Nucleus accumbens (tissue), 56 donors: ENCODE results near the gene SCAF8.

Experiments
- DNase-seq, 56 donors: peaks; one replicate each; lab custom pipeline; 2025; lab: John Stamatoyannopoulos, UW

SCAF8 gene

GRCh38 chr6:154822947-154823558, 89.8 kb downstream of the SCAF8 start:
- no peak for DNase-seq

GRCh38 chr6:154824076-154824475, 90.9 kb downstream of the SCAF8 start:
- no peak for DNase-seq

GRCh38 chr6:154829970-154830369, 96.8 kb downstream of the SCAF8 start:
- DNase-seq = no peak

DNA sequence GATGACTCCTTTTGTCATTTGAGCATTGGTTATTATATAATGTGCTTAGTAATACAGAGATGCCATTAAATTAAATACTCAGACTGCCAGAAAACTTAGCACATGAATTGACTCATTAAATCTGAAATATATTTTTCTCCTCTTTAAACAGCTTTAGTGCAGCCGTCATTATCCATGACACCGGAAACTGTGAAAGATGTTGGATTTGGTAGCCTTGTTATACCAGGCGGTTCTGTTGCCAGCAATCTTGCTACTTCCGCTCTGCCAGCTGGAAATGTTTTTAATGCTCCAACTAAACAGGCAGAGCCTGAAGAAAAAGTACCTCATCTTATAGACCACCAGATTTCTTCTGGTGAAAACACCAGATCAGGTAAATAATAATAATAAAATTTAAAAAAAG, 97.6 kb downstream of the SCAF8 start:
- DNase-seq = peak in 2 of 56 donors; percentile 3 to 7

GRCh38 chr6:154835307-154835706, 102.1 kb downstream of the SCAF8 start:
- no peak for DNase-seq

DNA sequence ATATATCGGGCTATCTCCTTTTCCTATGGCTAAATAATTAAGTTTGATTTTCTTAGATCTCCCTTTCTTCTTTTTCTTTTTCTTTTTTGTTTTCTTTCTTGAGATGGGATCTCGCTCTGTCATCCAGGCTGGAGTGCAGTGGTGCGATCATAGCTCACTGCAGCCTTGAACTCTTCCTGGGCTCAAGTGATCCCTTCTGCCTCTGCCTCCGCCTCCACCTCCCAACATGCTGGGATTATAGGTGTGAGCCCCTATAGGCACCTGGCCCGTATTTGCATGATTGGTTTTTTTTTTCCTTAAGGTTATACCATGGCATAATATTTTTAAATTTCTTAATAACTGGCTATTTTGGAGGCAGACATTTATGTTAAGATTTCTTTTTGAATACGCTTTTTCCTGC, 106.3 kb downstream of the SCAF8 start:
- DNase-seq = no peak

GRCh38 chr6:154840363-154840762, 107.1 kb downstream of the SCAF8 start:
- no peak for DNase-seq

GRCh38 chr6:154841109-154841508, 107.9 kb downstream of the SCAF8 start:
- no peak for DNase-seq

GRCh38 chr6:154842833-154843232, 109.6 kb downstream of the SCAF8 start:
- DNase-seq = no peak

- no peak for DNase-seq
Measured at GRCh38 chr6:154847318-154847717, 114.1 kb downstream of the SCAF8 start.

DNA sequence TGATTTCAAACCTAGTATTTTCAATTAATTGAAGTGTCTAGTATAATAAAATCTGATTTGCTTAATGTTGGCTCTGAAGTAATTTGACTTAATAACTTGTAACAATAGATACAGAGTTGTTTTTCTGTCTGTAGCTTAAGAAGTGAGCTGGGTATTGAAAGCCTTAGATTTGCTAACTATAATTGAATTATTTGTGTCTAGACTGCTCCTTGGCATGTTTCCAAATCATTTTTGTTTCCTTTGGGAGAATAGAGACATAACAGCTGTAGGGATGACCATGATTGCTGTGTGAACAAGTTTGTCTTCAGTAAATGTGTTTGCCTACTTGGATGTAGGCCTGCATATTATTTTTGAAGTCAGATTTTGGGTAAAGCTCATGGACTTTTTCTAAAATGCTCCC, 115.4 kb downstream of the SCAF8 start:
- no peak for DNase-seq

GRCh38 chr6:154849475-154849874, 116.3 kb downstream of the SCAF8 start:
- no peak for DNase-seq

DNA sequence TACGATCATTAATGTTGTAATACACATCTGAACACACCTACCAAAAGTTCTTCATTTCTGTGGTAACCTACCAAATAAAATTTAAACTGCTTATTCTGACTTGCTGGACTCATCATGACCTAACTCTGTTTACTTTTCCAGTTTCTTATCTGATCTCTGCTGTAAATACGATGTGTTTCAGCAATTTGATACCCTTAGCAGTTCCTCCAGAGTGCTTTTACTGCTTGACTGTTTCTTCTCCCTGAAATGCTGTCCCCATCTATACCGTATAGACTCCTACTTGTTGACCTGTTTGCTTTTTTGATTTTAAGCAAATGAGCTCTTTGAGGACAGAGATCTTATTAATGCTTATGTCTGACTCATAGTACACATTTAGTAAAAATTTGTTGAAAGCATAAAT, 119.5 kb downstream of the SCAF8 start:
- DNase-seq = no peak

- DNase-seq = no peak
Measured at GRCh38 chr6:154857529-154857928, 124.3 kb downstream of the SCAF8 start.

DNA sequence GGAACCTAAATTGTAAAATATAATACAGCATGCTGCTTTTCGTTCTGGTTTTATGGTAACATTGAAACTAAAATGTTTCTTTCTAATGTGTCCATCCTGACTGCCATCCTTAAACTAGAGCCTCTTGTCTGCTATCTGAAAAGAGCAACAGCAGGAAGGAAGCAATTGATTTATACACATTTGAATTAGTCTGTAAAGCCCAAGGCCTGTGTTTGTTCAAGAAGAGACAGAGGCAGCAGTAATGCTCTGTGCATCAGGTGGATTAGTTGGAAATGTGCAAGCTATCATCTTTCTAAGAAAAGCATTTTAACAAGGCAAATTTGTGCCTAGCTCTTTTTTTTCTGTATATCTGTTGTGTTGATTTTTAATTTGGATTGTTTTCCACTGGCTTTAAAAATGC, 128.6 kb downstream of the SCAF8 start:
- DNase-seq = no peak

GRCh38 chr6:154862536-154862935, 129.3 kb downstream of the SCAF8 start:
- DNase-seq = no peak

DNA sequence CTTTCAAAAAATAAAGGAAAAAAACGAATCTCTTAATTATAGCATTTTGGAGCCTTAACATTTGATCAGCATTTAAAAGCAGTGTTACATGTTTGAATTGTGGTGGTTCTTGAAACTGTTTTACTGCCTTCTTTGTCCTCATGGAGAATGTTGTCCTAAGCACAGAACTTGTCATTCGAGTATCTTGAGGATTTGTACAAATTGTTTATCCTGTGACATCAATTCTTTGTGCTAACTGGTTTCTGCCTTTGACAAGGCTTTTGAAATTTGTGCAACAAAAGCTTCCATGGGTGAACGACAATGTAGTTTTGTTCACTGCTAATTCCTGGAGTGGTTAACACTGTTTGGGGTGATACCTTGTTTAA, 130.8 kb downstream of the SCAF8 start:
- DNase-seq = no peak

DNA sequence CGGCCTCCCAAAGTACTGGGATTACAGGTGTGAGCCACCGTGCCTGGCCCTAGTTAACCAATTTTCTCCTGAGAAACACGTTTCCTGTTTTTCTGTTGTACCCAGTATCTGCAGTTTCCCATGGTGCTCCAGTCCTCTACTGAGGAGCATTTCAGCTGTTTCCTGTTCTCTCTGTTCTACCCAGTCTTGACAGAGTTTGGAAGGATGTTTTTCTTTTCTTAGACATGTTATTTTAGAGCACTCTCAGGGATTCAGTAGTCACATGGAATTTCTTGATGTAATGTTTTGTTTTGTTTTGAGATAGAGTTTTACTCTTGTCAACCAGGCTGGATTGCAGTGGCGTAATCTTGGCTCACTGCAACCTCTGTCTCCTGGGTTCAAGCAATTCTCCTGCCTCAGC, 132.1 kb downstream of the SCAF8 start:
- DNase-seq = no peak

DNA sequence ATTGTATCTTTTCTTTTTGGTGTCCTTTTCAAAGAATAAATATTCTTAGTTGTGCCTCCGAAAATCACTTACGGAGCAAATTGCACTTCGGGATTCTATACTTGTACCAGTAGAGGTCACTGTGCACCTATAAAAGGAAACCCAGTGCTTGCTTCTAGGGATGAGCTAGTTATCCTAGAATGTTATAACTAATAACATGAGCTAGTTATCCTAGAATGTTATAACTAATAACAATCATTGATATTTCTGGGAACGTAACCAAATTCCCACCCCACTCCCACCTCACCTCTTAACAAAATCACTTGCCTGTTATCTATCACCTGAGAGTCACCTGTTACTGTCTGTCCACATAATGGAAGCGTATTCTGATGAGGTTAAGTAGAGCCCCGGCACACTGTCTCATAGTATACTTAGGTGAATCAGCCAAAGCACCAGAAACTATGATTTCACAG, 135.0 kb downstream of the SCAF8 start:
- peak in 1 of 56 donors; percentile 30 for DNase-seq

DNA sequence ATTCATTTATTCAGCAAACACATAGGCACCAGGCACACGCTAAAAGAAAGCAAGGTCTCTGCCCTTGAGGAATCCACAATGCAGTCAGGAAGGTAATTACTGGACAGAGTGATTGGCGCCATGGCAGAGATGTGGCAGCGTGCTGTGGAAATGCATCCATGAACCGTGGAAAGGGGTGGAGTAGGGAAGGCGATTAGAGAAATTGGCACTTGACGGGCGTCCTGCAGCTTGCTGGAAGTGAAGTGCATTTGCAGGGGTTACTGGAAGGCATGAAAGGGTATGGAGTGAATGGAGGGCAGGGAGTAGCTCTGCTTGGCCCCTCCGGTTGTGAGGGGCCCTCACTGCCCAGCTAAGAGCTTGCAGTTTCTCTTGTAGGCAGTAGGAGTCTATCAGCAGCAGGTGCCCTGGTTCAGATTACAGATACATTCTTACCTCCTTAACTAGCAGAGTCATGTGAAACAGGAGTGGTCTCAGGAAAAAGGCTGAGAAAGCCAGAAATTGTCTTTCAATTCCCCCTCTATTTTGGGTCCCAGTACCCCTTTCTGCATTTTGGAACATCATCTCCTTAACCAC, 139.4 kb downstream of the SCAF8 start:
- no peak for DNase-seq

GRCh38 chr6:154873546-154873945, 140.3 kb downstream of the SCAF8 start:
- no peak for DNase-seq

- no peak for DNase-seq
Measured at GRCh38 chr6:154874773-154875592, 141.8 kb downstream of the SCAF8 start.
